Effector memory CD4-positive, alpha-beta T cell (primary cell): ENCODE results near the gene TMEM256.

Experiments used
- DNase-seq, 3 donors: peaks; one replicate each; pipeline ENCODE4 v3.0.0-alpha.2; 2020
- H3K27ac ChIP-seq: 2 replicates; pipeline ENCODE4 v1.7.0; 2013; ENCODE audit warnings: mild to moderate bottlenecking, low read length, moderate library complexity; ENCODE audit not compliant: insufficient read depth, poor library complexity, severe bottlenecking
- H3K27me3 ChIP-seq: replicated peaks from 2 replicates; pipeline ENCODE4 v1.7.0; 2013; ENCODE audit warnings: mild to moderate bottlenecking, low read length; ENCODE audit not compliant: insufficient read depth, control insufficient read depth, poor library complexity, severe bottlenecking
- H3K36me3 ChIP-seq: 2 replicates; pipeline ENCODE4 v1.7.0; 2013; ENCODE audit warnings: mild to moderate bottlenecking, low read length, moderate library complexity; ENCODE audit not compliant: control insufficient read depth, insufficient read depth
- H3K4me1 ChIP-seq: 2 replicates; pipeline ENCODE4 v1.7.0; 2013; ENCODE audit warnings: low read length, mild to moderate bottlenecking; ENCODE audit not compliant: control insufficient read depth, insufficient read depth, poor library complexity, severe bottlenecking
- H3K4me3 ChIP-seq: 2 replicates; pipeline ENCODE4 v1.7.0; 2013; ENCODE audit warnings: low read length, low read depth, mild to moderate bottlenecking; ENCODE audit not compliant: insufficient read depth, poor library complexity, severe bottlenecking
- H3K9me3 ChIP-seq: 2 replicates; pipeline ENCODE4 v1.7.0; 2013; ENCODE audit warnings: mild to moderate bottlenecking, low read length, moderate library complexity; ENCODE audit not compliant: control insufficient read depth

The TMEM256 gene

GRCh38 chr17:7428557-7428956 lies 24.7 kb upstream of the TMEM256 start, which contains the start of gene SPEM3:
SPEM3 (plus strand) TSS chr17:7428857; CDS start chr17:7428903, 46 bp downstream.
- H3K4me1 ChIP-seq: no peaks in the 10 kb centered on the region
- no peaks in the 10 kb centered on the region for H3K36me3 ChIP-seq
- H3K27me3 ChIP-seq: no peaks in the 10 kb centered on the region
- no peaks in the 10 kb centered on the region for H3K9me3 ChIP-seq
- no peak for DNase-seq
- H3K27ac ChIP-seq: no peak within 1 kb of the TSS
- H3K4me3 ChIP-seq: no peak within 1 kb of the TSS

GRCh38 chr17:7427549-7427948 lies 23.7 kb upstream of the TMEM256 start:
- Histone ChIP-seq H3K4me1 (no peaks in the 10 kb centered on the region), H3K27me3 (no peaks in the 10 kb centered on the region), H3K9me3 (no peaks in the 10 kb centered on the region), H3K36me3 (no peaks in the 10 kb centered on the region), H3K4me3 (no peak overlapping the region), H3K27ac (no peak overlapping the region)
- DNase-seq: no peak

- Histone ChIP-seq H3K9me3 (no peaks in the 10 kb centered on the region), H3K4me3 (no peak overlapping the region), H3K27me3 (no peaks in the 10 kb centered on the region), H3K27ac (no peak overlapping the region), H3K4me1 (no peaks in the 10 kb centered on the region), H3K36me3 (no peaks in the 10 kb centered on the region)
- no peak for DNase-seq
These were observed 23.1 kb upstream of the TMEM256 start for GRCh38 chr17:7426896-7427489.

- Histone ChIP-seq H3K36me3 (no peaks in the 10 kb centered on the region), H3K4me1 (no peaks in the 10 kb centered on the region), H3K27me3 (no peaks in the 10 kb centered on the region), H3K4me3 (no peak overlapping the region), H3K27ac (no peak overlapping the region), H3K9me3 (no peaks in the 10 kb centered on the region)
- DNase-seq: no peak
These were observed 22.4 kb upstream of the TMEM256 start for GRCh38 chr17:7426203-7426863.

GRCh38 chr17:7425756-7426155 lies 21.9 kb upstream of the TMEM256 start:
- Histone ChIP-seq H3K4me3 (no peak overlapping the region), H3K27me3 (no peaks in the 10 kb centered on the region), H3K36me3 (no peaks in the 10 kb centered on the region), H3K27ac (no peak overlapping the region), H3K4me1 (no peaks in the 10 kb centered on the region), H3K9me3 (no peaks in the 10 kb centered on the region)
- no peak for DNase-seq

GRCh38 chr17:7425316-7425715 lies 21.4 kb upstream of the TMEM256 start, which contains the start of gene SPEM2:
SPEM2 (plus strand) TSS chr17:7425616; CDS start chr17:7425689, 73 bp downstream.
- Histone ChIP-seq H3K4me1 (no peaks in the 10 kb centered on the region), H3K36me3 (no peaks in the 10 kb centered on the region), H3K4me3 (no peak within 1 kb of the TSS), H3K9me3 (no peaks in the 10 kb centered on the region), H3K27ac (no peak within 1 kb of the TSS), H3K27me3 (no peaks in the 10 kb centered on the region)
- DNase-seq: no peak

- no peak overlapping the region for H3K4me3 ChIP-seq
- H3K36me3 ChIP-seq: no peaks in the 10 kb centered on the region
- H3K4me1 ChIP-seq: no peaks in the 10 kb centered on the region
- no peaks in the 10 kb centered on the region for H3K9me3 ChIP-seq
- no peak for DNase-seq
- no peaks in the 10 kb centered on the region for H3K27me3 ChIP-seq
- no peak overlapping the region for H3K27ac ChIP-seq
These were observed 19.8 kb upstream of the TMEM256 start for GRCh38 chr17:7423679-7424078.

GRCh38 chr17:7421186-7421585 lies 17.3 kb upstream of the TMEM256 start:
- no peak overlapping the region for H3K27ac ChIP-seq
- H3K27me3 ChIP-seq: no peaks in the 10 kb centered on the region
- no peaks in the 10 kb centered on the region for H3K36me3 ChIP-seq
- DNase-seq: no peak
- no peaks in the 10 kb centered on the region for H3K4me1 ChIP-seq
- no peak overlapping the region for H3K4me3 ChIP-seq
- no peaks in the 10 kb centered on the region for H3K9me3 ChIP-seq

- no peaks in the 10 kb centered on the region for H3K27me3 ChIP-seq
- no peak within 1 kb of the TSS for H3K4me3 ChIP-seq
- H3K4me1 ChIP-seq: no peaks in the 10 kb centered on the region
- no peaks in the 10 kb centered on the region for H3K36me3 ChIP-seq
- DNase-seq: no peak
- H3K27ac ChIP-seq: no peak within 1 kb of the TSS
- H3K9me3 ChIP-seq: no peaks in the 10 kb centered on the region
These were observed 16.1 kb upstream of the TMEM256 start, which contains the start of gene SPEM1 for GRCh38 chr17:7419819-7420610. SPEM1 (plus strand) TSS chr17:7420324; CDS start chr17:7420385, 61 bp downstream.
